GM21390 (cell line): ENCODE measurements around the gene ESRP2.
A peak's percentile ranks its signal among the peaks of the same experiment; 100 is the strongest.

Source experiments
- ATAC-seq: cut with Tn5 transposase; IDR thresholded peaks from one replicate; pipeline ENCODE4 v1.9.1; 2021; ENCODE audit not compliant: unreplicated experiment

Gene ESRP2

GRCh38 chr16:68264128-68265077 is 28.5 kb upstream of the ESRP2 start, which contains the start of gene SLC7A6:
TSS of gene SLC7A6 (plus strand) at chr16:68264526. CDS start at chr16:68274727, 10,201 bp downstream.
- ATAC-seq = peak; percentile 61

DNA sequence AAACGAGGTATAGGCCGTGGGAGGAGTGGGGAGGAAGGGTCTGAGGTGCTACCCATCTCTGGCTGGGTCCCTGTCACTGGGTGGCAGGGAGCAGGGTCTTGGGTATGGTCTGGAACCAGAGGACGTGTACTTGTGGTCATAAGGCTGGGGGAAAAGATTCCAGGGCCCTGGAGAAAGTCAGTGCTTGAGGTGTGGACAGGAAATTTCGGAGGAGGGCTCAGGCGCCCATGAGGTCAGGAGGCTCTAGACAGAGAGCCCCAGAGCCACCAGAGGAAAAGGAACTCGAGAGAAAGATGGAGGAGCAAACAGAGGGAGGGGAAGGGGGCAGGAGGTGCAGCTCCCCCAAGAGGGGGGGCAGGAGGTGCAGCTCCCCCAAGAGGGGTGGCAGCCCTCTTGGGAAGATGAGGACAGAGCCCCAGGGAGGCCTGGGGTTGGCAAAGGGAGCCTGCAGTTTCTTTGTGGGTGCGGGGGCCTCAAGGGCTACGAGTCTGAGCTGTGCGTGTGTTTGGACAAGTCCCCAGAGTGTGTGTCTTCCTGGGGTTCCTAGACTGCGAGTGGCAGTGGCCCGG is 27.7 kb upstream of the ESRP2 start:
- ATAC-seq = no peak

GRCh38 chr16:68259007-68259825 is 23.3 kb upstream of the ESRP2 start:
- no peak for ATAC-seq

GRCh38 chr16:68257906-68258800 is 22.2 kb upstream of the ESRP2 start:
- peak; percentile 22 for ATAC-seq

DNA sequence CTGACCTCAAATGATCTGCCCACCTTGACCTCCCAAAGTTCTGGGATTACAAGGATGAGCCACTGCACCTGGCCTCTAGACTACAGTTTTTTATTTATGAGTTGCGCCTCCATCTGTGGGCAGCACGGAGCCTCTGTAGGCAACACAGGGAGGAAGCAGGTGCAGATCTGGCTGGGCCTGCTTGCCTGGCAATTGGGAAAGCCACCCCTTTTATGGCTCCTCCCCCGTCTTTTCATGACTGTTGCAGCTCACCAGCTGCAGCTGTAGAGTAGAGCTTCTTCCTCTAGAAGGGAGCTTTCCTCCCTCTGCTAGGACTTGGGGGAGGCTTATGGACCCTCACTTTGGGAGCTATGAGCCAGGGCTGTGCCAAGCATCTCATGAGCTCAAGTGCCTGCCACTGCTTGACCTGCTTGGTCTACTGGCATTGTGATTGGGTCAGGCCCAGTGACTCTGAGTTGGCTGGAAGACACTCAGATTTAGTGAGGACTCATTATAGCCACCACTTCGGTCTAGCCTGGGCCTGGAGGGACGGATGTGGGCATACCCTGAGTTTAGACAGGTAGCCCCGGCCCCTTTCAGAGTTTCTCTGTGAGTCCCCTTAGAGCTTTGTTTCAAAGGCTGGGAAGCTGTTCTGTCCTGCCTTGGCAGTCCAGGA is 21.5 kb upstream of the ESRP2 start:
- ATAC-seq = peak; percentile 68

- ATAC-seq = no peak
Observed at GRCh38 chr16:68255712-68256111, 19.8 kb upstream of the ESRP2 start.

GRCh38 chr16:68253721-68254120 is 17.8 kb upstream of the ESRP2 start:
- no peak for ATAC-seq

DNA sequence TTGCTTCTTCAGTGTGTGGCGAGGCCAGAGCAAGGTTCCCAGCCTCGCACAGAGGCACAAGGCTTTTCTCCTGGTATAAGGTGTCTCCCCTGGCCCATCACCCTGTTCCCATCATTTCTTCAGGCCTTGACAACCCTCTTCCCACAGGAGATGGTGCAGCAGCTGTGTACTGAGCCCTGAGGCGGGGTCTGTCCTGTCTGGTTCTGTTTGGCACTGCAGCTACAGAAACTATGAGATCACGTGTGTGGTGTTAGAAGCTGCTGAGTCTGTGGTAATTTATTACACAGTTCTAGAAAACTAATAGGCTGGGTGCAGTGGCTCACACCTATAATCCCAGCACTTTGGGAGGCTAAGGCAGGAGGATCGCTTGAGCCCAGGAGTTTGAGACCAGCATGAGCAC is 16.5 kb upstream of the ESRP2 start:
- ATAC-seq = no peak

GRCh38 chr16:68251832-68252231 is 15.9 kb upstream of the ESRP2 start:
- ATAC-seq = no peak

DNA sequence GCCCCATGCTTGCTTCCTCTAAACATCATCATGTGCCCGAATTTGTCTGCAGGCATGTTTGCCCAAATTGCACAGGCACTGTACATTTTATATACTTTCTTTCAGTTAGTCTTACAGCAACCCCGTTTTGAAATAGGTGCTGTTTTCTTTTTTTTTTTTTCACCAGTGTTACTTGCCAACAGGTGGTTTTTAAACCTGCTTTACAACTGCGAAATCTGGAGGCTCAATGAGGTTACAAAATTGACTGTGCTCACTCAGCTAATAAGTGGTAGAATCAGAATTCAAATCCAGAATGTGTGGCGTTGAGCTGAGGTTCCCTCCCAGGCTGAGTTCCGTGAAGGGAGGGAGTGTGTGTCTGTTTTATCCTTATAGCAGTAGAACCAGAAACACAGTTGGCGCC is 15.0 kb upstream of the ESRP2 start:
- no peak for ATAC-seq

DNA sequence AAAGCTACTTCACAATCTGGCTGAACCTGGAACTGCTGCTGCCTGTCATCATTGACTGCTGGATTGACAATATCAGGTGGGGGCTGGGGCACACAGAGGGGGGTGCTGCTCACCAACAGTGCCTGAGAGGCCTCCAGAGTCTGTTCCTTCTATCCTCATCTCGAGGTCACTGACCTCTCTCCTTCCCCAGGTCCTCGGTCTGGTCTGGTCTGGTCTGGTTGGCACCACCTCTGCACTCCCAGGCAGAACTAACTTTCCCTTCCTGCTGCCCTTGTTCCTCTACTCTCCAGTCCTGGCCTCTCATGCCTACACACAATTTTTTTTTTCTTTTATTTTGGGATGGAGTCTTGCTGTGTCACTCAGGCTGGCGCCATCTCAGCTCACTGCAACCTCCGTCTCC is 13.4 kb upstream of the ESRP2 start:
- no peak for ATAC-seq

- ATAC-seq = no peak
Observed at GRCh38 chr16:68247932-68248331, 12.0 kb upstream of the ESRP2 start.

- ATAC-seq = no peak
Observed at GRCh38 chr16:68247400-68247799, 11.5 kb upstream of the ESRP2 start.

DNA sequence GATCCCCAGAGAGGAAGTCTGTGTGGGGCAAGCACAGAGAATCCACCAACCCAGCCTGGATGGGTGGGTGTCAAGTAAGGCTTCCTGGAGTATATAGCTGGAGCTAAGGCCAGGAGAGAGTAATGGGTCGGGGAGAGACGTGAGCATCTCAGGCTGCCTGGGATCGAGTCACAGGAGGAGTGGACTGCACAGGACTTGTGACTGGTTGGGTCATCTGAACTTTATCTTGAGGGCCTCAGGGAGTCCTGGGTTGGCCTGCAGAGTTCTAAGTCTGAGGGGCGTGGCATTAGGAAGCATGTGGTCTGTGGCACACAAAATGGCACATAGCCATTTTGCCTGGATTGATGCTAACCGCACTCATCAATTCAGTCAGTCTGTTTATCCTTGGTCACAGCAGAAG is 10.7 kb upstream of the ESRP2 start:
- no peak for ATAC-seq

GRCh38 chr16:68246121-68246520 is 10.2 kb upstream of the ESRP2 start:
- ATAC-seq = no peak

DNA sequence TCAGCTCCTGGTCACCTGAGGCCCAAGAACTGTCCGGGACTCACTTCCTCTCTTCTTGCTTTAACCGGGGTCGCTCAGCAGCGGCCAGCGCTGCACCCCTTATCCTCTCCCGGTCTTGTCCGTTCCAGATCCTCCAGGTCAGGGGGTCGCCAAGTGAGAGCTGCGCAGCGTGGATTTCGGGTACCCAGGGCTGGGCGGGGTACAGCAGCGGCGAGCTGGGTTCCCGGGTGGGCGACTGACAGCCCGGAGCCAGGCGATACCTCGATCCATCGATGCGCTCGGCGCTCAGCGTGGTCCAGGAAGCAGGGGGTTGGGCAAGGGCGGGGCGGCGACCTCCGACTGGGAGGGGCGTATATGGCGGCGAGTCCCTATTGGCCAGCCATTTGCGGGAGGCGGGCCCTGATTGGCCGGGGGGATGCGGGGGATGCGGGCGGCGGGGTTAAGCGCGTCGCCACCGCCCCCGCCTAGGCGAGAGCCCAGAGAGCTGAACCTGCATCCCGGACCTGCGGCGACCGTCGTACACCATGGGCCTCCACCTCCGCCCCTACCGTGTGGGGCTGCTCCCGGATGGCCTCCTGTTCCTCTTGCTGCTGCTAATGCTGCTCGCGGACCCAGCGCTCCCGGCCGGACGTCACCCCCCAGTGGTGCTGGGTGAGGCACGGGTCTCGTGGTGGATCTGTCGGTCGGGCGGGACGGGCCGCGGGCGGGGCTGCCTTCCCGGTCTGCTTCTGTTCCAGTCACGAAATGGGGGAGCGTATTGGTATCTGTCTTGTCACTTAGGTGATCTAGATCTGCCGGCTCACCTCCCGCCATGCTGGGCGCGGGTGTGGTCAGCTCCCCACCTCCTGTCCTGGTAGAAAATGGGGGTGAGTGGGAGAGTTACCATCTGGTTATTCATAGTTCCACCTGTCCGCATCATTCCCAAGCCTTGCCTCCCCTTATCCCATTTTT is 9.3 kb upstream of the ESRP2 start, which contains the start of gene PLA2G15:
TSS of gene PLA2G15 (plus strand) at position 471 of the 951 bp plus-strand sequence. CDS start at position 525, 54 bp downstream.
- ATAC-seq = peak; percentile 92

- ATAC-seq = no peak
Observed at GRCh38 chr16:68244481-68244902, 8.6 kb upstream of the ESRP2 start.
